Fibroblast of mammary gland (primary cell): Measurements from ENCODE around the gene ANKRD40.

Experiments used
- DNase-seq: peaks from one replicate; pipeline ENCODE4 v3.0.0-alpha.2; 2010; ENCODE audit warnings: low read depth
- H3K4me3 ChIP-seq: 2 replicates; pipeline ENCODE4 v1.5.1; 2011; ENCODE audit warnings: low read depth, mild to moderate bottlenecking, low read length, moderate library complexity; ENCODE audit not compliant: control insufficient read depth
- CTCF ChIP-seq: conservative IDR thresholded peaks from 2 replicates; pipeline ENCODE4 v1.5.1; 2011; ENCODE audit warnings: low read depth, low read length, inconsistent platforms; ENCODE audit not compliant: control insufficient read depth, insufficient read depth

The ANKRD40 gene

GRCh38 chr17:50685691-50686493 is 21.8 kb downstream of the ANKRD40 start:
- DNase-seq, result no peak
- H3K4me3 ChIP-seq, result no peak overlapping the region
- no peak for TF ChIP-seq CTCF

GRCh38 chr17:50685334-50685665 is 22.4 kb downstream of the ANKRD40 start:
- TF ChIP-seq CTCF, result no peak
- DNase-seq, result no peak
- no peak overlapping the region for H3K4me3 ChIP-seq

GRCh38 chr17:50684612-50685333 is 22.9 kb downstream of the ANKRD40 start:
- no peak overlapping the region for H3K4me3 ChIP-seq
- TF ChIP-seq CTCF, result no peak
- DNase-seq, result no peak

GRCh38 chr17:50684288-50684611 is 23.5 kb downstream of the ANKRD40 start:
- DNase-seq, result no peak
- H3K4me3 ChIP-seq, result no peak overlapping the region
- no peak for TF ChIP-seq CTCF

- H3K4me3 ChIP-seq, result no peak overlapping the region
- DNase-seq, result no peak
- no peak for TF ChIP-seq CTCF
Measured at GRCh38 chr17:50683434-50684287, 24.1 kb downstream of the ANKRD40 start.

- no peak for DNase-seq
- H3K4me3 ChIP-seq, result no peak overlapping the region
- TF ChIP-seq CTCF, result no peak
Measured at GRCh38 chr17:50682938-50683337, 24.8 kb downstream of the ANKRD40 start.
